Activated CD8-positive, alpha-beta memory T cell treated with anti-CD3 and anti-CD28 coated beads for 48 hours (primary cell): ENCODE results near the gene ASGR2.
"Not testable (repeated sequence)": the region's sequence is repeated elsewhere in the genome, so short reads cannot be mapped to it uniquely, and the experiment has no call there.

Source experiments
- DNase-seq, 3 experiments: peaks; one replicate each; pipeline ENCODE4 v3.0.0-alpha.2; 2020; ENCODE audit warnings: low read depth in 2 of 3, low spot score in 2 of 3

Gene ASGR2, protein sequence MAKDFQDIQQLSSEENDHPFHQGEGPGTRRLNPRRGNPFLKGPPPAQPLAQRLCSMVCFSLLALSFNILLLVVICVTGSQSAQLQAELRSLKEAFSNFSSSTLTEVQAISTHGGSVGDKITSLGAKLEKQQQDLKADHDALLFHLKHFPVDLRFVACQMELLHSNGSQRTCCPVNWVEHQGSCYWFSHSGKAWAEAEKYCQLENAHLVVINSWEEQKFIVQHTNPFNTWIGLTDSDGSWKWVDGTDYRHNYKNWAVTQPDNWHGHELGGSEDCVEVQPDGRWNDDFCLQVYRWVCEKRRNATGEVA

DNA sequence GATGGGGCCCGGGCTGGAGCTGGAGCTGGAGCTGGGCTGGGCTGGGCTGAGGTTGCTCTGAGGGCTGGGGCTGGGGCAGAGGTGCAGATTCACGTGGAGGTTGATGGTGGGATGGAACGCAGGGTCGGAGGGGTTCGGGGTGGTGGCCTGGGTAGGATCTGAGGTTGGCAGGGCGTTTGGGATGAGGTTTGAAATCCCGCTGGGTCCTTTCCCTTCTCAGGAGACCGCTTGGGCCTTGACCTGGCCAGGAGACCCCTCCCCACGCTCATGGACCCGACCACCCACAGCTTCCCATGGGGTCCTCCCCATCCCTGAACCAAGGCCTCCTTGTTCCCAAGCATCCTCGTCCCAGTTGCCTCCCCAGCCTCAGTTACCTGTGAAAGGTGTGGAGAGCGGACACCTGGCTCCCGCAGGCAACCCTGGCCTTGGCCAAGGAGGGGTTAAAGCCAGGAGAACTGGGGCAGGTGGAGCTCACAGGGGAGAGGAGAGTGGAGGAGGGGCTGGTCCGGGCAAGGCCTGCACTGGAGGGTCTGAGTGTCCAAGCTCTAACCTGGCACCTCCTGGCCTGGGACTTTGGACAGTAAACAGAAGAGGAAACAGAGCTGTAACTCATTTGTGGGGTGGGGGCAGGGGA, at the start of gene ASGR2:
Gene ASGR2, minus strand, starts transcription at position 582 of the 634 bp plus-strand sequence. CDS start 582 bp downstream, outside the sequence.
- no peak for DNase-seq

DNA sequence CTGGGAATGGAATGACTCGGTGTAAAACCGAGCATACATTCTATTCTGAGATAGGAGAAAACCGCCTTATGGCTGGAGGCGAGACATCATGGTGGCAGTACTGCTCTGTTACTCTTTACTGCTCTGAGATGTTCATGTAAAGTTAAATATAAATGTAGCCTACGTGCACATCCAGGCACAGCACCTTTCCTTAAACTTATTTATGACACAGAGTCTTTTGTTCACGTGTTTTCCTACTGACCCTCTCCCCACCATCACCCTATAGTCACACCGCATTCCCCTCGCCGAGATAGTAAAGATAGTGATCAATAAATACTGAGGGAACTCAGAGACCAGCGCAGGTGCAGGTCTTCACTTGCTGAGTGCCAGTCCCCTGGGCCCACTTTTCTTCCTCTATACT, 44.9 kb upstream of the ASGR2 start:
- DNase-seq, result not testable (repeated sequence)

GRCh38 chr17:7158424-7158823, 43.8 kb upstream of the ASGR2 start:
- not testable (repeated sequence) for DNase-seq

GRCh38 chr17:7156342-7156940, 41.8 kb upstream of the ASGR2 start:
- no peak for DNase-seq

DNA sequence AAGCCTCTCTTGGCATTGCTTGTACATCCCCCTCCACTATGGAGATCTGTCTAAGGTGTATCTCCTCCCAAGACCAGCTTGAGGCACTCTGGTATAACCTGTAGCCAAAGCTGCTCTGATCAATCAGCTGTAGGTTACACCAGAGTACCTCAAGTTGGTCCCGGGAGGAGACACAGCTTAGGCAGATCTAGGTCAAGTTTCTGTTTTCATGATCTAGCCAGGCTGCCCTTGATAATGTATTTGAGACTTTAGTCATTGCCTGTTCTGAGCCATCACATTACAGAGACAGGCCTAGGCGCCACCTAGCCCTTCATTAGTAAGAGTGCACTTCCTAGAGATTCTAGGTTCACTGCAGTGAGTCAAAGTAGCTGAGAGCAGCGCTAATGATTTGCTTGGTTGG, 33.1 kb upstream of the ASGR2 start:
- no peak for DNase-seq

GRCh38 chr17:7146115-7146514, 31.5 kb upstream of the ASGR2 start:
- no peak for DNase-seq

DNA sequence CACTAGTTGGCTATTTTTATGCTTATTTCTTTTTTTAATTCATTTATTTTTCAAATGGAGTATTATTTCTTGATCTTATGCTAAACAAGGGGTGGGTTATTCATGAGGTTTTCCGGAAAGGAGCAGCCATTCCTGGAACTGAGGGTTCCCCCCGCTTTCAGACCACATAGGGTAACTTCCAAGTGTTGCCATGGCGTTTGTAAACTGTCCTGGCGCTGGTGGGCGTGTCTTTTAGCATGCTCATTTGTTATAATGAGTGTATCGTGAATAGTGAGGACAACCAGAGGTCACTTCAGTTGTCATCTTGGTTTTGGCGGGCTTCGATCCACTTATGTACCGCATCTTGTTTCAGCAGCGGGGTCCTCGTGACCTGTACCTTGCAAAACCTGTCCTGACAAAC, 29.6 kb upstream of the ASGR2 start:
- no peak for DNase-seq

DNA sequence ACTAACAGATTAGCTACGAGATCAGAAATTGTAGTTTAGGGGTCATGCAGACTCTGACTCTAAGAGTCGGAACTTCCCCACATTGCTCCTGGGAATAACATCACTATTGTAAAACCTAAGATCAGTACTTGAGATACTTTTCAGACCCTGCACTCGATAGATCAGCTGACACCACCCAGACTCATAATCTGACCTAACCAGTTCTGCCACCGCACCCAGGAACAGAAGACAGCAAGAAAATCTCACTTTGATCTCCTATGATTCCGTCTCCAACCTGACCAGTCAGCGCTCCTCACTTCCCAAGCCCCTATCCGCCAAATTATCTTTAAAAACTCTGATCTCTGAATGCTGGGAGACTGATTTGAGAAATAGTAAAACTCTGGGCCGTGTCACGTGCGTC, 27.2 kb upstream of the ASGR2 start:
- no peak for DNase-seq

DNA sequence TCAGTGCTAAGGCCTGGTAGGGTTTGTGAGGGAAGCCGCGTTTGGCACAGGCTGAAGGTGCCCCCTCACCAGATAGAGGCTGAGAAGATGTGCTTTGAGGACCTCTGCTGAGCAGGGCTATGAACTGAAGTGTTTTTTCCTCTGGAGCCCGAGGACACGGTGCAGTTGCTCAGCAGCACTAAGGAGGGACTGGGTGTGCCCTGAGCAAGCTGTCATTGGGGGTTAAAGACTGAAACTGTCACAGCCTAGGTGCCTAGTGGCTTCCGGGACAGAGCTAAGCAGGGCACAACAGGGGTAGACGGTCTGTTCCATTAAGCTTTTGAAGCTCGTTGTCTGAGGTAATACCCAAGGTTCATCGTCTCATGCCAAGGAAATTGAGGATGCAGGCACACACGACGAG, 24.8 kb upstream of the ASGR2 start:
- no peak for DNase-seq

DNA sequence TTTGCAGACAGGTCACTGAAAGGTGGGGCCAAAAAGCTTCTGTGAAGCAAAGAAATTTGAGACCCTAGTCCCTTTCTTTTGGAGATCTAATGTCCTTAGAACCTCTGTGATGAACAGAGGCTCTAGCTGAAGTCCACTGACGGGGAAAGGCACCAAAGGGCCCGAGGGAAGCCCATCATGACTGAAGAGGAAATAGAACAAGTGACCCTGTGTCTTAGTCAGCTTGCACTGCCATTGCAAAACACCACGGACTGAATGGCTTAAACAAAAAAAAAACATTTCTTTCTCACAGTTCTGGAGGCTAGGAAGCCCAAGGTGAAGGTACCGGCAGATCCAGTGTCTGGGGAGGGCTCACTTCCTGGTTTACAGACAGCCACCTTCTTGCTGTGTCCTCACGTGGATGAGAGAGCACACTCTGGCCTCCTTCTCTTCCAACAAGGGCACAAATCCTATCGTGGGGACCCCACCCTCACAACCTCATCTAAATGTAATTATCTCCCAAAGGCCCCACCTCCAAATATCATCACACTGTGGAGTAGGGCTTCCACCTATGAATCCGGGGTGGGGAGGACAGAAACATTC, 24.3 kb upstream of the ASGR2 start:
- DNase-seq, result no peak

GRCh38 chr17:7137171-7137943, 22.7 kb upstream of the ASGR2 start:
- DNase-seq, result no peak

- DNase-seq, result peak in 2 of 3 experiments; percentile 54 to 65
Observed at GRCh38 chr17:7136266-7136877, 21.8 kb upstream of the ASGR2 start.

GRCh38 chr17:7133916-7134315, 19.3 kb upstream of the ASGR2 start:
- no peak for DNase-seq

- DNase-seq, result peak; percentile 12 to 40 (median 27)
Observed at GRCh38 chr17:7133424-7133823, 18.8 kb upstream of the ASGR2 start.

GRCh38 chr17:7132511-7133094, 18.0 kb upstream of the ASGR2 start:
- peak in 1 of 3 experiments; percentile 8 for DNase-seq

GRCh38 chr17:7131423-7131791, 16.8 kb upstream of the ASGR2 start:
- DNase-seq, result no peak

DNA sequence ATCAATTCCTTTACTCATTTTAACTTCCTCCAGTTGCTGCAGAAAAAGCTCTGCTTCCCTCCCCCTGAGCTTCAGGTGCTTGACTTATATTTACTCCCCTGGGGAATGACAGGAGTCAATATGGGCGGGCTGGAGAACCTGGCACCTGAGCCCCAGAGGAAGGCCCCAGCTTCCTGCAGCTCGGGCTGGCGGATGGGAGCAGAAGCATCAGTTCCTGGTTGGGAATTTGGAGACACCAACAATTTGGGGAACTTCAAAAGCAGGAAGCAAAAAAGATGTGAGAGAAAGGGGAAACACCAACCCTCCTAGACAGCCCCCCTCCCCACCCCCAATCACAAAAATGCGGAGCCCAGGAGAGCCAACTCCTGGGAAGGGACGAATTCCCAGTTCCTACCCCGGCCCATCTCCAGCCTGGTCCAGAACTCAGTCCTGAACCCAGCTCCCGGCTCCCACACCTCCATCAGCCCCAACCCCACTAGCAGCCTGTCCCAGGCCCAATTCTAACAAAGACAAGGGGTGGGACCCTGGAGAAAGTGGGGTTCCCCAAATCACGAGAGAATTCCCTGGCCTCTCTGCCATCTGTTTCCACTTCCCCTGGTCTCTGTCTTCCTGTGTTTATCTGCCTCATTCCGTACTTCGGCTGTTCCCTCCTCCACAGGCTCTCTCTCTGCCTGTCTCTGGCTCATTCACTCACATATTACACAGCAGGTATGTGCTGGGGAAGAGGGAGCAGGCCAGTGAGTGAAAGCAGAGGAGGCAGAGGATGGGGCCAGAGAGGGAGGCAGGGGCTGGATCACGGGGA, 16.2 kb upstream of the ASGR2 start:
- no peak for DNase-seq

- no peak for DNase-seq
Observed at GRCh38 chr17:7129311-7129710, 14.7 kb upstream of the ASGR2 start.

- no peak for DNase-seq
Observed at GRCh38 chr17:7128160-7128559, 13.5 kb upstream of the ASGR2 start.

- DNase-seq, result not testable (repeated sequence)
Observed at GRCh38 chr17:7127501-7127900, 12.9 kb upstream of the ASGR2 start.
